ENCODE measurements around the gene PATJ. TPM values are rescaled to one million over a fixed set of nuclear protein-coding genes. Genes with fewer than 3 reads are reported as not detected.

PATJ gene
- total RNA-seq, 1 donor from 2014 or later = 2.0 TPM

DNA sequence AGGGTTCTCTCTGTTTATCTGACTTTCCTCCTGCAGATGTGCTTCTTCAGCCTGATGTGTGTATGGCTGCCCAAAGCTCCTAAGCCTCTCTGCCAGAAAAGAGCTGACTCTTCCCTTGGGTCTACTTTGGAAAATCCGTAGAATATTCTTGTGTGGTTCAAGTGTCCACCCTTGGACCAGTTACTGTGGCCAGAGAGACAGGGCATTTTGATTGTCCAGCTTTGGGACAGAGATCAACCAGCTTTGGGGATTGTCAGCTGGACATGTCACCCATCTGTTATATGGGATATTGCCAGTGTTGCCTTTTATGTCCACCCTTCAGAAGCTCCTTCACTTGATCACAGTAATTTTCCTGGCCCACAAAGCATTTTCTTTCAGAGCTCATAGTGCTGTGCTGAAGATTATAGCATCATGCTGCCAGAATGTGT is 326.1 kb downstream of the PATJ start:
- TF ChIP-seq, protein P1, sequence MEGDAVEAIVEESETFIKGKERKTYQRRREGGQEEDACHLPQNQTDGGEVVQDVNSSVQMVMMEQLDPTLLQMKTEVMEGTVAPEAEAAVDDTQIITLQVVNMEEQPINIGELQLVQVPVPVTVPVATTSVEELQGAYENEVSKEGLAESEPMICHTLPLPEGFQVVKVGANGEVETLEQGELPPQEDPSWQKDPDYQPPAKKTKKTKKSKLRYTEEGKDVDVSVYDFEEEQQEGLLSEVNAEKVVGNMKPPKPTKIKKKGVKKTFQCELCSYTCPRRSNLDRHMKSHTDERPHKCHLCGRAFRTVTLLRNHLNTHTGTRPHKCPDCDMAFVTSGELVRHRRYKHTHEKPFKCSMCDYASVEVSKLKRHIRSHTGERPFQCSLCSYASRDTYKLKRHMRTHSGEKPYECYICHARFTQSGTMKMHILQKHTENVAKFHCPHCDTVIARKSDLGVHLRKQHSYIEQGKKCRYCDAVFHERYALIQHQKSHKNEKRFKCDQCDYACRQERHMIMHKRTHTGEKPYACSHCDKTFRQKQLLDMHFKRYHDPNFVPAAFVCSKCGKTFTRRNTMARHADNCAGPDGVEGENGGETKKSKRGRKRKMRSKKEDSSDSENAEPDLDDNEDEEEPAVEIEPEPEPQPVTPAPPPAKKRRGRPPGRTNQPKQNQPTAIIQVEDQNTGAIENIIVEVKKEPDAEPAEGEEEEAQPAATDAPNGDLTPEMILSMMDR (IDR thresholded peaks at IDR 0.05; ENCODE audit: partially characterized antibody, unreplicated experiment) = no peak
- H3K27me3 Mint-ChIP-seq (ENCODE audit: unreplicated experiment) = no peaks in the 10 kb centered on the region
- H3K27ac Mint-ChIP-seq (ENCODE audit: unreplicated experiment) = no peak overlapping the region
- H3K4me1 Mint-ChIP-seq (ENCODE audit: low read depth, unreplicated experiment) = no peaks in the 10 kb centered on the region
- H3K4me3 Mint-ChIP-seq (ENCODE audit: unreplicated experiment) = no peak overlapping the region
- no peak for DNase-seq
- peaks cover 3% of the 10 kb centered on the region for H3K9me3 Mint-ChIP-seq (ENCODE audit: unreplicated experiment)
- H3K36me3 Mint-ChIP-seq (ENCODE audit: unreplicated experiment) = no peaks in the 10 kb centered on the region

DNA sequence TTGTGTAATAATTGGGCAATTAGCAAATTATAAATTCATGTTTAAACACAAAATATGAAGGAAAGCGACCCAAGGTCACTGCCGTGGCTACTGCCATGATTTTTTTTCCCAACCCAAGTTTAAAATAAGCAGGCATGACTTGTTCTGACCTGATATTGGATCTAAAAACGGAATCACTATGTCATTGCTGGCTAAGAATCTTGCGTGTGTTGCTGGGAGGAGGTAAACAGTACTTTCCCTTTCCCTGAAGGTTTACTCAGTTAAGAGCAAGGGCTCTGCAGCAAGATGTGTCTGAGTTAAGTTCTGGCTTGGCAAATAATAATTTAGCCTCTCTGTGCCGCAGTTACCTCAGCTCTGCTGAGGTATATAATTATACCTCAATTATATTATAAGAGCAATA is 326.7 kb downstream of the PATJ start:
- H3K27me3 Mint-ChIP-seq (ENCODE audit: unreplicated experiment) = no peaks in the 10 kb centered on the region
- TF ChIP-seq, protein P1 (IDR thresholded peaks at IDR 0.05; ENCODE audit: partially characterized antibody, unreplicated experiment) = no peak
- H3K36me3 Mint-ChIP-seq (ENCODE audit: unreplicated experiment) = no peaks in the 10 kb centered on the region
- H3K4me3 Mint-ChIP-seq (ENCODE audit: unreplicated experiment) = no peak overlapping the region
- no peaks in the 10 kb centered on the region for H3K4me1 Mint-ChIP-seq (ENCODE audit: low read depth, unreplicated experiment)
- no peak overlapping the region for H3K27ac Mint-ChIP-seq (ENCODE audit: unreplicated experiment)
- peaks cover 3% of the 10 kb centered on the region for H3K9me3 Mint-ChIP-seq (ENCODE audit: unreplicated experiment)
- DNase-seq = no peak

DNA sequence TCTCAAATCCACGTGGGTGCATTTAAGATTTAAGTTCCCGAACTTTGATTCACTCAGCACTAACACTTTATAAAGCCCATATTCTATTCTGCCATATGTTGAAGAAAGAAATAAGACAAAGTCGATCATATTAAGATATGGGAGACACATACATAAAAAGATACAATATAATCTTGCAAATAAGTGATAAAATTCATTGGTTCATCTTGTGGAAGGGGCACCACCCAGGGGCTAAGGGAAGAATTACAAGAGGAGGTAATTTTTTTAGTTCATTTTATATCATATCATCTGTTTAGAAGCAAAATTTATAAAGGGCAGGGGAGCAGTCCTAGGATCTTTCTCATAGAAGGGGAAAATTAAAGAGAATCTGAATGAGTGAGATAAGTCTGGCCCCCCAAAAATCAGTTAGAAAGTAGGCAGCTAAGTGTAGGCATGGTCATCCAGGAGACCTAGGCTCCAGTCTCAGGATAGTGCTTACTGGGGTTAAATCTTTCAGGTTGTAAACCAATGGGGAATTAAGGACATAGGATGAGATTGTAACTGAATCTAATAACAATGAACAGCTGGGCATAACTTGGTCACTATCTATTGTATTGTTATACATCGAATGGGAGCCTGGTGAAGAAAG is 328.2 kb downstream of the PATJ start:
- Mint-ChIP-seq H3K4me3 (ENCODE audit: unreplicated experiment) (no peak overlapping the region), H3K36me3 (ENCODE audit: unreplicated experiment) (no peaks in the 10 kb centered on the region), H3K27ac (ENCODE audit: unreplicated experiment) (no peak overlapping the region), H3K27me3 (ENCODE audit: unreplicated experiment) (no peaks in the 10 kb centered on the region), H3K4me1 (ENCODE audit: low read depth, unreplicated experiment) (no peaks in the 10 kb centered on the region), H3K9me3 (ENCODE audit: unreplicated experiment) (peaks cover 3% of the 10 kb centered on the region)
- no peak for DNase-seq
- TF ChIP-seq, protein P1 (IDR thresholded peaks at IDR 0.05; ENCODE audit: partially characterized antibody, unreplicated experiment) = peak; percentile 82

DNA sequence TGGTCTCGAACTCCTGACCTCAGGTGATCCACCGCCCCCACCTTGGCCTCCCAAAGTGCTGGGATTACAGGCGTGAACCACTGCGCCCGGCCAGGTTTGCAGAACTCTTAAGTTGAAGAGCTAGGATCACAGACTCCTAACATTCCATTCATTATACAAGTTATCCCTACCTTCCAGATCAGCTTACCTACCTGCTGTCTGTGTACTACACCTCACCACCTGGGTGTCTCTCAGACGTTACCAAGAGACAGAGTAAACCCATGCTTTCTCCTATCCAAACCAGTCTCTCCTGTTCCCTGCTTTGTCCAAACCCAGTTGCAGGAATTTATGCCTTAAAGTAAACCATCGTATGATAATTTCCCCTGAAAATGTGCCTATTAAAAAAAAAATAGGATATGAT is 329.4 kb downstream of the PATJ start:
- DNase-seq = no peak
- H3K36me3 Mint-ChIP-seq (ENCODE audit: unreplicated experiment) = no peaks in the 10 kb centered on the region
- H3K27me3 Mint-ChIP-seq (ENCODE audit: unreplicated experiment) = no peaks in the 10 kb centered on the region
- TF ChIP-seq, protein P1 (IDR thresholded peaks at IDR 0.05; ENCODE audit: partially characterized antibody, unreplicated experiment) = no peak
- H3K27ac Mint-ChIP-seq (ENCODE audit: unreplicated experiment) = no peak overlapping the region
- no peaks in the 10 kb centered on the region for H3K4me1 Mint-ChIP-seq (ENCODE audit: low read depth, unreplicated experiment)
- peaks cover 1% of the 10 kb centered on the region for H3K9me3 Mint-ChIP-seq (ENCODE audit: unreplicated experiment)
- no peak overlapping the region for H3K4me3 Mint-ChIP-seq (ENCODE audit: unreplicated experiment)

DNA sequence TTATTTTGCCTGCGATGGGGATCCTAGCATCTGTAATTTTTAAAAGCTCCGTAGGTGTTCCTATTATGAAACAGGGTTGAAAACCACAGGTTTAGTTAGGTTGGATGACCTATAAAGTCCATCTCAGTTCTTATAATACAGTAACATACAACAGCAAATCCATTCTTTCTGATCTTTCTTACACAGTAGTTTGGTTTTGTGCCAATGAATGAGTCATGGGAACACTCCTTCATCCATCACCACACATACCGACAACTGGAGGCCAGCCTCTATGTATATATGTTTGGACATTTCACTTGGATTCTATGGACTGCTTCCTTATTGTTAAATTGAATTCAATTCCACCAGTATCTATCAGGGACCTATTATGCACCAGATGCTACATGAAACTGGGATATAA is 334.0 kb downstream of the PATJ start:
- Mint-ChIP-seq H3K9me3 (ENCODE audit: unreplicated experiment) (no peaks in the 10 kb centered on the region), H3K4me1 (ENCODE audit: low read depth, unreplicated experiment) (no peaks in the 10 kb centered on the region)
- TF ChIP-seq, protein P1 (IDR thresholded peaks at IDR 0.05; ENCODE audit: partially characterized antibody, unreplicated experiment) = no peak

More for the DNA sequence above, 334.0 kb downstream of the PATJ start:
- Mint-ChIP-seq H3K27me3 (ENCODE audit: unreplicated experiment) (no peaks in the 10 kb centered on the region), H3K36me3 (ENCODE audit: unreplicated experiment) (no peaks in the 10 kb centered on the region), H3K27ac (ENCODE audit: unreplicated experiment) (no peak overlapping the region), H3K4me3 (ENCODE audit: unreplicated experiment) (no peak overlapping the region)
- no peak for DNase-seq
